ENCODE measurements around the gene ANKDD1B.
A peak's percentile ranks its signal among the peaks of the same experiment; 100 is the strongest.

The ANKDD1B gene

DNA sequence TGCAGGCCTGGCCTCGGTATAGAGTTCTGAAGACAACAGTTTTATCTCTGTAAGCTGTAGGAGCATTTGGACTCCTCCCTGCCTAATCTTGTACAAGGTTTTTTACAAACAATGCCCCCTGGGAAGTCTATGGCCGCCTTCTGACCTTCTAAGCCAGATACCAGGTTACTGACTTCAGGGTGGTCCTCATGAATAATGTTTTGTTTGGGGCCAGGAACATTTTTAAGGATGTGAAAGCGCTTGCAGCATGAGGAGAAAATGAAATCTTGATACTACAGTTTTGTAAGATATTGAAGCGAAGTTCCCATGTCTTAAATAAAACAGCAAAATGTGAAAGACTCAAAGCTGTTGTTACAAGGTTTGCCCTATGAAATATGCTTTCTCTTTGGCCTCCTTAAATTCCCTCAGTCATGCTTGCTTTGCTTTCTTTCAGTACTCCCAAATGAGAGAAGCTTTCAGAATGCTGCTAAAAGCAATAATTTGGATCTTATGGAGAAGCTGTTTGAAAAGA lies 5.2 kb downstream of the ANKDD1B start:
- DNase-seq (ENCODE audit: low read depth) = no peak

DNA sequence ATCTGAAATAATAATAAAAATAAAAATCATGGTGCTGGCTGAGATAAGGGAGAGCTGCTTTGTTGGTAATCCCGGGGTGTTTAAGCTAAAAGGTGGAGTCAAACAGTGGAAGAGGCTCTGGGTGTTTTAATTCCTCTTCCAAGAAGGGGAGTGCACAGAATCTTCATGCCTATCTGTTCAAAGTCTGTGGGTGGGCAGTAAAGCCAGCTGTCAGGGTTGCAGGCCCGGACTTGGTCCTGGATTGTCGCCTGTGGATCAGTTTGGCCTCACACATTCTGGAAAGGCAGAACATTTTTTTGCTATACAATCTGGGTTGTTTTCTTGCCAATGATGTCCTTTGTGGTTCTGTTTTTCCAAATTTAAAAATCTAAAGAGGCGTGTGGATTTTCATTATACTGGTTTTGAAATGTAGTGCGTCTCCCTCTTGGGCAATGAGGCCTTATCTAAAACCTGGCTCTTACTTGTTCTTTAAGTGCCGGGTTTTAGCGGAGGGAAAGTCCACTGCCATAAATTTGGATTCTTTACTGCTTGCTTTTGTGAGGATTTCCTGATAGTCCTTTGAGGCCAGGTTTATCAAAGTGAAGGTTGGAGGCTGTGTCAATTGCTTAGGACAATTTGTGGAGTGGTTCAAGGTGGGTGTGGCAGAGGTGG lies 5.8 kb downstream of the ANKDD1B start:
- no peak for DNase-seq (ENCODE audit: low read depth)

DNA sequence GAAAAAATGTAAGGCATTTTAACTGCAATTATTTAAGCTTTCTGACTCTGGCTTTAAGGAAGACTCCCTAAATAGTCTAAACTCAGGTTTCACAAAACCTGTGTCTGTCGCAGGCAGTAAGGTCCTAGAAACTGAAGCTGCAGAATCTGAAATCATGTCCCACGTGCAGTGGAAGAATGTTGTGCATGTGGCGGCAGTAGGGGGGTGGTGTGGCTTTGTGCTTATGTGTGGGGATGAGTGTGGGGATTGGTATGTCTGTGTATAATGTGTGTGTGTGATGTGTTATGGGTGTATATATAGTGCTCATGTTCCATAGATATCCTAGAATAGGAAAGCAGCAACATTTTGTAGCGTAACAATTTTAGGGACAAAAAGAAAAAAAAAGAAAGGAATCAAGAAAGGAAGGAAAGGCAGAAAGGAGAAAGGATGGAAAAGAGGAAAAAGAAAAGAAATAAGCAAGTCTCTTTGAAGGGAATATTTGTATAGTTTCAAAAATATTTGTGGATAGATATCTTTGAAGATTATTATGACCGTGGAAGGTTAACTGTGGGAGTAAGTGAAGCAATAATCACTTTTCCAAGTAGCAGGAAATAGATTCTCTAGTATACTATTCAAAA lies 6.6 kb downstream of the ANKDD1B start:
- no peak for DNase-seq (ENCODE audit: low read depth)

DNA sequence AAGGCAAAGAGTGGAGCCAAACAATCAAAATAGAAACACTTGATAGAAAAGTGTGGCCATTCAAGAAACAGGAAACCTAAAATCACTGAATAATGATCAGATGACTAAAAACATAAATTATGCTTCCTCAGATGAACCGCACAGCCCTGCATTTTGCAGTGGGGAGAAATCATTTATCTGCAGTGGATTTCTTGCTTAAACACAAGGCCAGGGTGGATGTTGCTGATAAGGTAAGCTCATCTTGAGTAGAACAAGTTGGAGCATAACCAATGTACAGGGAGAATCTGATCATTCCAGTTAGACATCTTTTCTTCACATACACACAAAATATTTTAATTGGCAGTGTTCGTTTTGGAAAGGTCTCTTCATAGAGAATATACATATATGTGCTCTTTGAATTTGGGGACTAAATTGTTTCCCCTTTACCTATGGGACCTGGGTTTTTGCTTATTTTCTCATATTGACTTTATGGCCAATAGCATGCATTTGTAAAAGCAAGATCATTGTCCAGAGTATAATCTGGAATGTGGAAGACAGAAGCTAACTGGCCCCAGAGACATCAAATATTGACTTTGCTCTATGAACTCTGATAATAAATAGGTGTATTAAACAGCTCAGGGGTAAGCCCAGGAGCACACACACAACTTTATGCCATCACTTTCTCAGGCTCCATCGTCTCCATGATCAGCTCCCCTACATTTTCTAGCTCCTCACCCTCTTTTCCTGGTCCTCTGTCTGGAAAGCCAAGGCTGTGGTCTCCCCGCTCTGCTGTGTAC lies 9.1 kb downstream of the ANKDD1B start:
- DNase-seq (ENCODE audit: low read depth) = no peak

DNA sequence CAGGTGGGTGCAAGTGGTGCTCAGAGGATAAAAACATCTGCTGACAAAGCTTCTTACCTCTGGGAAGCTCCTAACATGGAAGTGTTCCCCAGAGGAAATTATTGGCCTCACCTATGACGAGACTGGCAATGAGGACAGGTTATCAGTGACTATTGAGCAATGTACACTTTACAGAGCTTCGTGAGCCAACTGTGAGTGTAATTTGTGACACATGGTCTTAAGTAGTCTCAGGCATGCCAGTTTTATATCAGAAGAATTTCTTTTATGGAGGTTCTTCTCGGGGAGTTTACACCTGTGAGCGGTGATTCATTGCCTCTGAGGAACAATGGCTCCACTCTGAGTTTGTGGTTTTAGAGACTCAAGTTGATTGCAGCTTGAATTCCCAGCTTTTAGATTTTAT lies 11.3 kb downstream of the ANKDD1B start:
- DNase-seq (ENCODE audit: low read depth) = no peak

DNA sequence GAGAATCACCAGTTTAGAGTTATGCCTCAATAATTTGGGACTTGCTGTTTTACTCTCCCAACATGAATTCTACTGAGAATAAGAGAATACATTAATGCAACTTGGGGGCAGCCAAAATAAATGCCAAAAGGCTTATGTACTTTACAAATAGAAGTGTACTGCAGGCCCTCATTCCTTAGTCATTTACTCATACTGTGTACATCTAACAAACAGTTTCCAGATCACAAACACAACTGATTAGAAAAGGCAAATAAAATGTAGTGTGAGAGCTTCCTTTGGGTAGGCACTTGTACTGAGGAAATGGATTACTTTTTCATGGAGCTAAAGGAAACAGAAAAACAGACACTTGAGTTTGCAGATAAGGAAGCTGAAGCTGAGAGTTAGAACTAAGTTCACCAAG lies 12.6 kb downstream of the ANKDD1B start:
- DNase-seq (ENCODE audit: low read depth) = no peak

DNA sequence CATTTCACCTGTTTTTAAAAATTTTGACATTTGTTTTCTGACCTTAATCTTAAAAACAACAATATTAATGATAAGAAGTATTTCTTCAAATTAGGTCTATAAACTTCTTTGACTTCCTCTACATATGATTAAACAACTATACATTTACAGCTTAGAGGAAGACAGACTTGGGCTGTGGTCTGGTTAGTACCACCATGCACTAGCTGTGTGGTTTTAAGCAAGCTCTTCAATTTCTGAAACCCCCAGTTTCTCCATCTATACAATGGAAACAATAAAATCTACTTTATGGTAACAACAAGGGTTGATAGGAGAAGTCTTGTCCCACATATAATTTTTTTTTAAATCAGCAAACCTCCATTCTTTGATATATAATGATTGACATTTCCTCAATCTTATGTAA lies 15.7 kb downstream of the ANKDD1B start:
- DNase-seq (ENCODE audit: low read depth) = no peak

DNA sequence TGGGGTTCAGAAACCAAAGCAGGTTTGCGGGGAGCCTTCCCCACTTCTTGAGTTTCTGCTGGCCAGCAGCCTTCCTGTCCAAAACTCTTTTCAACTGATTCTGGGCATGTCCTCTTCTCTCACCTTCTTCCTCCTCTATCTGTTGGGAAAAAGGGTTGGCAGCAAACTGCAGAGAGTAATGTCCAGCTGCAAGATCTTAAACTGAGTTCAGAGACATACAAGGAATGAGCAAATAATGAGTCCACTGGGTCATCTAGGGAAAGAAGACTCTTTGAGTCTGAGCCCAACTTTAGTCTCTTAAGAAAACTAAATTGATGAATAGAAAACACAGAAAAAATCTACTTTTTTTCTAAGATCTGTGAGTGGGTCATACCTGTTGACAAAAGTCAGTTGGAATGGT lies 16.5 kb downstream of the ANKDD1B start:
- no peak for DNase-seq (ENCODE audit: low read depth)

DNA sequence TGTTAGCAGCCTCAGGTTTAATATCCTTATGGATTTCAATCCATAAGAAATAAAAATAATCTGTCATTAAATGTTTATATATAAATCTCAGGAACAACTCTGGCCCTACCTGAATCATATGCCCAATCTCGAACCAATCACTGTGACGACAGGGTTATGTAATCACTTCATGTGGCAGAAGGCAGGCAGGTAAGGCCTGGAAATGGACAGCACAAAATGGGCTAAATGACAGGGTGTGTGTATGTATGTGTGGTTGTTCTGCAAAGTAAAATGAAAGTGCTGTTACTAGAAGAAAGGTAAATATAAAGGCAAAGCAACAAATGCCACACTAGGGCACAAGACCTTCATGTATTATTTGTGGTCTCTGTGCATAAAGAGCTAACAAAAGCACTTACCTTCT lies 19.6 kb downstream of the ANKDD1B start:
- DNase-seq (ENCODE audit: low read depth) = no peak

DNA sequence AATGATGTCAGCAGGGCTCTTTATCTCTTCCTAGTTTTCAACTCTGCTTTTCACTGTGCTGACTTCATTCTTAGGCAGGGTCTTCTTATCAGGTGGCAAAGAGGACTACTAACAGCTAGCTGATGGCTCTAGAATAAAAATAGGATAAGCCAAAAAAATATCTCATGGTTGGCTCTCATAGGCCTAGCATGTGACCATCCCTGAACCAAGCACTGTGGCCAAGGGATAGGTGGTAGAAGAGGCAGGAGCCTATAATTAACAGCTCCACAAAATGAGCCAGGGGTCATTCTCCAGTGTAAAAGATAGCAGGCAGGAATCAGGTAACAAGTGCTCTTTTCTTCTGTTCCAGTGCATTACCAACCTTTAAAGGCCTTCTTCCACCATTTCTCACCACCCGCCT lies 21.1 kb downstream of the ANKDD1B start:
- no peak for DNase-seq (ENCODE audit: low read depth)

DNA sequence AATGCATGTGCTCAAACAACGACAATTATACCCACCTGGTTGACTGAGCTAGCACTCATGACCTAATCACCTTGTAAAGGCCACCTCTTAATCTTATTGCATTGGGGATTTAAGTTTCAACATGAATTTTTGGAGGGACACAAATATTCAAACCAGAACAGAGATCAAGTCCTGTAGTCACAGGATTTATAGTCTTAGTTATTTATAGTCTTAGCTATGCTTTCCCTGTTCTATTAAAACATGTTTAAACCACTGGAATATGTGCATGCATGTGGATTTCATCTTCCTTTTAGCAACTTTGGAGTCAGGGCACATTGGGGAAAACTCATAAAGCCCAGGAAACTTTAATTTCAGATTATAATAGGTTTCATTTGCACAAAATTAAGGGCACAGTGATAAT lies 26.7 kb downstream of the ANKDD1B start:
- no peak for DNase-seq (ENCODE audit: low read depth)

DNA sequence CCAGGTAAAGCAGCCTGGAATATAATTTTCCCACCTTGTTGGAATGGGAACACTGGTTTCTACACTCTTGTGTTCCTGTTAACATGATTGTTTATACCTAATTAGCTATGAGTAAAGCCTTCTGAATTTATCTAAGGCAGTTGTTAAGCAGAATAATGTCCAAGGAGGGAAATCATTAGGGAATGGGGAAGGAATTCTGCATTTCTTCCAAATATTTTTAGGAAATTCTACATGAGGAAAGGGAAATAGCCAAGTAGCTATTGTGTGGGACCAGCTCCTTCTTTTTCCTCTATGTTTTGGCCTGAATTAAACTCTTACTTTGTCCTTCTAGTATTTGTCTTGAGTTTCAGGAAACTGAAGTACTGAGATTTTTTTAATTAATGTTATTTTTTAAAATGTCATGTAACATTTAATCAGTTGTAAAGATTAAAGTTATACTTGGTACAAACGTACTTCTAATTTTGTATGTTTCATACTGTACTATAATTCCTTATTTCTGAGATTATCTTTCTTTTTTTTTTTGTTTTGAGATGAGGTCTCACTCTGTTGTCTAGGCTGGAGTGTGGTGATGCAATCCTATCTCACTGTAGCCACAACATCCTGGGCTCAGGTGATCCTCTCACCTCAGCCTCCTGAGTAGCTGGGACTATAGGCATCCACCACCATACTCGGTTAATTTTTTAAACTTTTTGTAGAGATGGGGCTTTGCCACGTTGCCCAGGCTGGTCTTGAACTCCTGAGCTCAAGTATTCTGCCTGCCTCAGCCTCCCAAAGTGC lies 28.5 kb downstream of the ANKDD1B start:
- DNase-seq (ENCODE audit: low read depth) = no peak

DNA sequence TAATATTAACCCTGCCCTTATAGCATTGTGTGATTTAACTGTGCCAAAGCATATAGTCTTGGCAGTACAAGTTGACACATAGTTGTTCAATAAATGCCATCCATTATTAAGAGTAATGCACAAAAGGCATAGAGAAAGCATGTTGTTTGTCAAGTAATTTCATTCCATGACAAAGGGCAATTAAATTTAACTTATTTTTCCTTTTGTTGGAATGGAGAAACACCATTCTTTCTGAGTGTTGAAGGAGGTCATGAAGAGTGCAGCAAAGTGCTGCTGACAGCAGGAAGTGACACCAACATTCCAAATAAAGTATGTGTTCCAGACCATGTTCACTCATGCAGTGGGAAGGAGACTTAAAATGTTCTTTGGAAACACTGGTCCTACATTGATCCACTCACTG lies 29.1 kb downstream of the ANKDD1B start:
- peak; percentile 37 for DNase-seq (ENCODE audit: low read depth)

DNA sequence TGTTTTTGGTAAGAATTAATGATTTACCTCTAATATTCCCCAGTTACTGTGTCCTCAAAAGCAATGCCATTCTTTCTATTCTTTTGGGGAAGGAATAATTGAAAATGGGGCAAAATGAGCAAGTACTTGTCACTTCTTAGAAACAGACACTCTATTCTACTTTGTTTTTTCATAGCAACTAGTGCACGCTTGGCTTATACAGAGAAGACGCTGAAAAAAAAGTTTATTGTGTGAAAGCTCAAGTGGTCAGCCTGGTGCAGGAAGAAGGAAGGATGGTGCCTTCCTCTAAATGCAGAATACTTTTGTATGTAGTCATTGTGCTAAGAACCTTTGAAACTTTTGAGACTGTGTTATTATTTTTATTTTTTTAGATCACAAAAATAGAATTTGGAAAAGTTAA lies 29.6 kb downstream of the ANKDD1B start:
- no peak for DNase-seq (ENCODE audit: low read depth)

DNA sequence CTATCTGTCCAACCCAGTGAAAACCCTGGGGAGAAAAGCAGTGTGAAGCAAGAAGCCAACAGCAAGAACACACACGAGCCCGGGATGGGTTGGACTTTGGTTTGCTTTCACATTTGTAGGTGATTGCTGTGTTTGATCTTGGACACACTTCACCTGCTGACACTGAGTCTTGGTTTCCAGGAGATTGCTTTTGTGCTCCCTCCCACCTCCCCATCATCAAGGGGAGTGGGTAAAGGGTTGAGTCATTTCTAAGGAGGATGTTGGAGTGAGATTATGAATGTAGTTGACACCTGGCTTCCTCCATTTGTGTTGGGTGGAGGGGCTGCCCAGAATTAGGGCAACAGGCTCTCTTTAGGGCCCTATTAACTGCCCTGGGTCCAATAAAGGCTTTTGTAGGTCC lies 37.5 kb downstream of the ANKDD1B start:
- no peak for DNase-seq (ENCODE audit: low read depth)

DNA sequence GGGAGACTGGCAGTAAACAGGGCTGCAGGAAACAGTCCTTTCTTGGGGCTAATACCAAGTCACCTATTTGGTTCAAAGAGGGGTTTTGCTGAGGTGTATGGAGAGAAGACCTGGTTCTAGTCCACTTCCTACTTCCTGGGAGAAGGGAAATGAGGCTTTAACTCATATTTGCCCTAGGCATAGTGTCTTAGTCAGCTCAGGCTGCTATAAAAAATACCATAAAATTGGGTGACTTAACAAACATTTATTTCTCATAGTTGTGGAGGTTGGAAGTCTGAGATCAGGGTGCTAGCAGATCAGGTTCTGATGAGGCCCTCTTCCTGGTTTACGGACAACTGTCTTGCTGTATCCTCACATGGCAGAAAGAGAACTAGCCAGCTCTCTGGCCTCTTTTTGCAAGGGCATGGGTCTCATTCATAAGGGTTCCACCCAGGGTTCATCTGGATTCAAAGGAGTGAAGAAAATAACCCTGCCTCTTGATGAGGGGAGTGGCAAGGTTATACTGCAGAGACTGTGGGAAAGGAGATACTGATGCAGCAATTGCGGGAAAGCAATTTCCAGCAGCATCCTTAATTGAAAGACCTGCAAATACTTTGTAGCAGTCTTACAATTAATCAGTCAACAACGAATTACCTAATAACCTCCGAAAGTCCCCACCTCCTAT lies 40.5 kb downstream of the ANKDD1B start:
- DNase-seq (ENCODE audit: low read depth) = no peak

DNA sequence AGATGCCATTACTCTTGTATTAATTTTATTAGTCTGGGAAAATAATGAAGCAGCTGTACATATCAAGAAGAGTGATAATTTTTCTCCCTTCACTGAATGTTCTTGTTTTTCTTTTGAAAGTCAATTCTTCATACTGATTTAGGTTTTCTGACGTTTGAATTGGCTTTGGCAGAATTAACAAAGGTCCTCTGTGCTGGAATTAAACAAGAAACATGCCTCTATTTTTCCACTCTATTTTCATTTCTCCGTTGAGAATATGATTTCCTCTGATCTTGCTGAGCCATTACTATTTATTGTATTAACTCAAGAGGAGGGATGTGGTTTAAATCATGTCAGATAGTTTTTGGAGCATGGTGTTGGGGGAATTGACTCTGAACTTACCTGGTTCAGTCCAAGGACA lies 42.3 kb downstream of the ANKDD1B start:
- DNase-seq (ENCODE audit: low read depth) = no peak

DNA sequence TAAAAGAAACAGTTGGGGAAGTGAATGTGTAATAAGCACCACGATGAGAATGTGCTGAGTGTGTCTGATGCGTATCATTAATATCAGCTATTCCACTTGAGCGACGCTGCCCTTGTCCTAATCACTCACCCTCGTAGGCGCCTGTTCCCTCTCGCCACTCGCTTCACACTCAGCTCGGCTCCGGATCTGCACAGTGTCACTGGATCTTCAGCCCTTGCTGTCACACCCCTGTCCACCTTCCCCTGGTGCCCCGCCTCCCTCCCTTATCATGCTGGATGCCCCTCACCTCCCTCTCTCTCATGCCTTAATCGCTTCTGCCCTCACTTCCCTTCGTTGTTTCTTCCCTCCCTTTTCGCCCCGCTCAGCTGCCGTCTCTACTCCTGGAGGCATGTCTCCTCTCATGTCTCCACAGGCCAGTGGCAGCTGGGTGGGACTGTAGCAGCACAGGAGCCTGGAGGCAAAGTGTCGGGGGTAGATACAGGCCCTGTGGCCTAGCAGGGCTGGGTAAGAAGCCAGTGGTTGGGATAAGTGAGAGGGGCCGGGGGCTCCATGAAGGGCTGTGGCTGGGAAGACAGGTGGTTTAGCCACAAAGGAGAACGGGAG lies 43.5 kb downstream of the ANKDD1B start:
- DNase-seq (ENCODE audit: low read depth) = no peak

DNA sequence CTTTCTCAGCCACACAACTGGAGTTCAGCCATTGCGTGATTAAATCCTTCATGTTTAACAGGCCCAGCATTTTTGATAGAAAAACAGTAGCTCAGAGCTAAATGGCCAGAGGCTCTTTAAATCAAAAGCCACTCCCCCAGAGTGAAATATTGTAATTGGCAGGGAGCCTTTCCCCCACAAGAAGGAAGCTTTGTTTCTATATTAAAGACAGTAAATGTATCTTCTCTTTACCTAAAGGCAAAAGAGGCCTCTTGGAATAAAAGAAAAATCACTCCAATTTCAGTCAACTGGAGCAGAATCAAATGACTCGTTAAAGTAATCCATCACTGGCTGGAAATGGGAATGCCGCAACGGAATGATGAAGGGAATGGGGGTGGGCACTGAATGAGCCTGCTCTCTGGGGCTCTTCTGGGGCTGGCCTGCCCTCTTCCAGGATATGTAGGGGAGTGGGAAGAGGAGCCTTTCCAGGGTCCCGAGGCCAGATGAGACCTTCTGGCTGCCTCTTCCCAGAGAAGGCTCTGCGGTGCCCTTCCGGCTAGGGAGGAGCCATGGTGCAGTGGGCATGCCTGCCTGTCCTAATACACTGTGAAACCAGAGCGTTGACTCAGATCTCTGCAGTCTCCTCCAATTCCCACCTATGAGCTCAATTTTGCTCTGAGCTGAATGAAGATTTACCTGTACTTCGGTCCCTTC lies 45.2 kb downstream of the ANKDD1B start:
- DNase-seq (ENCODE audit: low read depth) = peak; percentile 49

DNA sequence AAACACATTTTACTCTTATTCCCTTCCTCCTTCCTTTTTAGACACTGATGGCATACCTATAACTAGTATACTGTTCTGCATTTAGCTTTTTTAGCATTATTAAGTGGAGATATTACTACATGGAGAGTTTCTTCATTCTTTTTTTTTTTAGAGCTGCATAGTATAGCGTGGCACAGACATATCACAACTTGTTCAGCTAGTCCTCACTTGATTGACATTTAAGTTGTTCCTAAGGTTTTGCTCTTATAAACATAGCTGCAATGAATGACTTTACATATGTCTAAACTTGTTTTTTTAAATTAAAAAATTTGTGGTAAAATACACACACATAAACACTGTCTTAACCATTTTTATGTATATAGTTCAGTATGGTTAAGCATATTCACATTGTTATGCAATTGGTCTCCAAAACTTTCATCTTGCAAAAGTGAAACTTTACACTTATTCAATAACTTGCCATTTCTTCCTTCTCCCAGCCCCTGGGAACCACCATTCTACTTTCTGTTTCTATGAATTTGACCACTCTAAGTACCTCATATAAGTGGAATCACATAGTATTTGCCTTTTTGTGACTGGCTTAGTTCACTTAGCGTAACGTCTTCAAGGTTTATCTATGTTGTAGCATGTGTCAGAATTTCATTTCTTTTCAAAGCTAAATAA lies 48.7 kb downstream of the ANKDD1B start:
- DNase-seq (ENCODE audit: low read depth) = no peak
